Stimulated activated CD8-positive, alpha-beta memory T cell treated with anti-CD3 and anti-CD28 coated beads, Interleukin-4, amount 100 ng/mL, for 4 hours (primary cell): ENCODE results near the gene ARHGEF38.
A peak's percentile ranks its signal among the peaks of the same experiment; 100 is the strongest.
"Not testable (repeated sequence)": the region's sequence is repeated elsewhere in the genome, so short reads cannot be mapped to it uniquely, and the experiment has no call there.

ENCODE experiments used
- DNase-seq, 2 donors: peaks; one replicate each; pipeline ENCODE4 v3.0.0-alpha.2; 2020; ENCODE audit warnings: low read depth in 2 of 2, low spot score in 1 of 2

ARHGEF38 gene

GRCh38 chr4:105650190-105650589 is 97.8 kb downstream of the ARHGEF38 start:
- DNase-seq, result no peak

DNA sequence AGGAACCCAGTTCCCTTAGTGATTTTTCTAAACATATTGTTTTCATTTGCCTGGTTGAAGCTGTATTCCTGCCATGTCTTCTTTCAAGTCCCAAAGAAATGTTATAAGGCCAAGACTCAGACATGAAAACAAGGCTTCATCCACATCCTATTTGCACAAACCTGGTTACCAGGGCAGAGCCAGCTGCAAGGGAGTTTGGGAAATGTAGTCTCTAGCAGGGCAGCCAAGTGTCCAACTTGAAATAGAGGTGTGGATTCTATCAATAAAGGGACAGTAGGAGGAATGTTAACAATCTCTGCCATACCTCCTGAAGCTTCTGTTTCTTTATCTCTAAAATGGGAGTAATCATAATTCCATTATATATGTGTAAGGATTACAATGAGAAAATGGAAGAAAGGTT is 99.5 kb downstream of the ARHGEF38 start:
- no peak for DNase-seq

DNA sequence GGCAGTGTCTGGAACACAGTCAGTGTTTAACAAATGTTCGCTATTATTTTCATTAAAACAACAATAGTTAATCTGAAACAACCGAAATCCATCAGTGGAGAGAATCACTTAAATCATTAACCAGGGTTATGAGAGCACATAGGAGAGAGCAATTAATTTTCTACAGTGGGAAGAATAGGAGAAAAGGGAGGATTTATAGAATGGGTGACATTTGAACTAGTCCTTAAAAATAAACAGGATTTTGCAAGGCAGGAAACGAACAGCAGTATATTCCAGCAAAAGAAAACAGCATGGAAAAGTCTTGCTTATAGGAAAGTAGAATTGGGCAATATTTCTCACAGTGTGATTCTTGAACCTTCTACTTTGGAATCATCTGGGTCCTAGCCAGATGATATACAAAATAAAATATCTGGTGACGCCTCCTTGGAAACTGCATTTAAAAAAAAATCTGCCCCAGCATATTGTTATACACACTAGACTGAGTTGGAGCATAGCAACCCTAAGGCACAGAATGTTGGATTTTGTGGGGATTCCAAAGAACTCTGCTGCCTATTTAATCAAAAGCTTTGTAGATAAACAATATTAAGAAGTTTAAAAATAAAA is 100.0 kb downstream of the ARHGEF38 start:
- DNase-seq, result no peak

DNA sequence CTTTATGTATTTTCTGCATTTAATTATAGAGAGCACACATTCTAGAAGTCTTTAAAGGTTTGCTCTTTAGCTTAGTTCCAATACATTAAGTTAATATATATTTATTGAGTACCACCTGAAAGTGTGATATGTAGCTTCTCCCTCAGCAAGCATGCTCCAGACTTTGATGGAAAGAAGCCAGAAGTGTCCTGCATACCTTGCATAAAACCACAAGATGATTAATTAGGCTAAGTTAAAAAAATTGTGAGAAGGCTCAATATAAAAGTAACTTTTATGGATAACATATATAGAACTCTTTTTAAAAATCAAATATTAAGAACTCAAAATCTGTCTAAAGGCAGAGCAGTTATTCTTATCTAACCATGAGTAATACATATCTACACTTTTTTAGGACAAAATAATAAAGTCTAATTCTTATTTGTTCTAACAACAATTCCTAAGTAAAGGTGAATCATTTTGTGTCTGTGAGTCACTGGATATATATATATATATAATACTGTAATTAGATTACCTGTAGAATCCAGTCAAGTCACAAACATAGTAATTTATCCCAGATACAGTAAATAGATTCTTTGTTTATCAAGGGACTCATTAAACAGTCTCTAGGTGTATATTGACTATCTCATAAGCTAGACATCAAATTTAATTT is 104.8 kb downstream of the ARHGEF38 start:
- DNase-seq, result no peak

DNA sequence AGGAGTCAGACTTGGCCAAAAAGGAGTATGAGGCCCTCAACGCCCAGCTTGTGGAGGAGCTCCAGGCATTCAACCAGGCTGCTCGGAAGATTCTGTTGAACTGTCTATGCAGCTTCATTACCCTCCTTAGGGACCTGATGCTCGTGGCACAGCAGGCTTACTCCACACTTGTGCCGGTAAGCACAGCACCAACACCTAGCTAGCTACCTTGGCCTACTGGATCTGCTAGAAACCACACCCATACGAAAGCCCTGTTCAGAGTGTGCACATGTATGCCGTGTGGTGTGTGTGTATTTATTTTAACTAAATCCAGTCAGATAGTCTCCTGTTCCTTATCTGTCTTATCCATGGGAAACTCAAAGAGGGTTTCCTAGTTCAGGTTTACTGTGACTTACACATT is 106.8 kb downstream of the ARHGEF38 start:
- no peak for DNase-seq

DNA sequence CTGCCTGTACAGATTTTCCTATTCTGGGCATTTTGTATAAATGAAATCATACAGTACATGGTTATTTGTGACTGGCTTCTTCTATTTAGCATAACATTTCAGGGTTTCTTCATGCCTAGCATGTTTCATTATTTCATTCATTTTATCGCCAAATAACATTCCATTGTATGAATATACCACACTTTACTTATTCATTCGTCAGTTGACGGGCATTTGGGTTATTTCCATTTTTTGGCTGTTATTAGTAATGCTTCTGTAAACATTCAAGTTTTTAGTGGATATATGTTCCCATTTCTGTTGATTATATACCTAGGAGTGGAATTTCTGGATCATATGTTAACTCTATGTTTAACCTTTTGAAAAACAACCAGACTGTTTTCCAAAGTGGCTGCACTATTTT is 108.6 kb downstream of the ARHGEF38 start:
- no peak for DNase-seq

DNA sequence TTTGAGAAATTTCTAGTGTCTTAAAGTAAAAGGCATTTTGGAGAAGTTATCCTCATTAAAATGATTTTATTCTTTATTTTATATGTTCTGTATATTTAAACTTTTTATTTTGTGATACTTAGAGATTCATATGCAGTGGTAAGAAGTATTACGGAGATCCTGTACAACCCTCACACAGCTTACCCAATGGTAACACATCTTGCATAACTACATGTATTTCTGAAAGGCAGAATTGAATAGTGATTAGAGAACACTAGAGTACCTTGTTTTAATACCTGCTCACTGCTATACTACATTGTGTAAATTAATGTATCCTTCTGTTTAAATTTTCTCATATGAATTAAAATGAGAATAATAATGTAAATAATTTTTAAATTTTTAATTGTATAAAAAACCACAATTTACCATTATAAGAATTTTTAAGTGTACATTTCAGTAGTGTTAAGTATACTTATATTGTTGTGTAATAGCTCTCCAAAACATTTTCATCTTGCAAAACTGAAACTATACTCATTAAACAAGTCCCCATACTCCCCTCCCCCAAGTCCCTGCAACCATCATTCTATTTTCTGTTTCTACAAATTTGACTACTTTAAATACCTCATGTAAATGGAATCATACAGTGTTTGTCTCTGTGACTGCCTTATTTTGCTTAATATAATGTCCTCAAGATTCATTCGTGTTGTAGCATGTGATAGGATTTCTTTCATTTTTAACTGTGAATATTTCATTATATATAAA is 110.7 kb downstream of the ARHGEF38 start:
- DNase-seq, result no peak

DNA sequence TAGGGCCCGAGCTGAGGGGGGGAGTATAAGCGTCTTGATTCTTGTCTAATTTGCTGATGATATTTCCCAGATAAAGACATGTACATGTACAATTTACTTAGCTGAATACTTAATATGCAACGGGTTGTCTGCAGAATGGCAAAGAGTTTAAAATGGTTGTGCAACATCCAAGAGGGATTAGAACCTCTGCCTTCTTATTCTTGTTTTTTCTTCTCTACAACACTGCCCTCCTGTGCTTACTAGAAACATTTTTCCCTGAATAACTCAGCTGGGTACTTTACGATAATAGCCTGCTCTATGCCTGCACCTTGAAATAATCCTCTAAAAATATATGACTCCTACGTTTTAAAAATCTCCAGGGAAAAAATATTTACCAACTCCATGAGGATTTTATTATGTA is 114.3 kb downstream of the ARHGEF38 start:
- no peak for DNase-seq

- DNase-seq, result no peak
Measured at GRCh38 chr4:105670684-105671083, 118.3 kb downstream of the ARHGEF38 start.

- no peak for DNase-seq
Measured at GRCh38 chr4:105671301-105671700, 118.9 kb downstream of the ARHGEF38 start.

- DNase-seq, result no peak
Measured at GRCh38 chr4:105674011-105674410, 121.6 kb downstream of the ARHGEF38 start.

DNA sequence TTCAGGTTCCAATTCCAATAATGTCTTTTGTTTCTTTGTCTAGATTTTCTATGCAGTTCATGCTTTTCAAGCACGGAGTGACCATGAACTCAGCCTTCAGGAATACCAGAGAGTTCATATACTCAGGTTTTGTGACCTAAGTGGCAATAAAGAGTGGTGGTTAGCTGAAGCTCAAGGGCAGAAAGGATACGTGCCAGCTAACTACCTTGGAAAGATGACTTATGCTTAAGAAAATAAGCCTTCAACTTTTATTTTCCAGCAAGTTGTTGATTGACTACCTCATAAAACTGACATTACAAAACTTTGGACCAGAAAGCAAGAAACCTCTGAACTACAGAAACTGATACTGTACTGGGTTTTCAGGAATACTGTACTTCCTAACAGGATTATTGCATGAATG is 125.3 kb downstream of the ARHGEF38 start:
- DNase-seq, result no peak

DNA sequence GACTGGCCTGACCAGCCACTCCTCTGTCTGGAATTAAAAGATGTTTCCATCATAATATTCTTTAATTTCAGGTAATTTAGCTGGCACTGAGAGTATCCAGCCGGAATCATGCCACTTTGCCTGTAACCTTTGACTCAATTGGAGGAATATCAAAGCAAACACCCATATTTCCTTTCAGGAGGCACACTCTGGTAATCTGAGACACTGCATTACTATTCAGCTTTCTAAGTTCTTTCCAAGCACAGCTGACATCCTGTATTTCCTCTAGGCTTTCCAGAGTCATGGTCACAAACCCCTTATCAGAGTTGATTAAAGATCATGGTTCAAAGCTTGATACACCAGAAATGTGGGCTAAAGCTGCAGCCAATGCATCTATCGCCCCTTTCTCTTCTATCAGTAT is 126.8 kb downstream of the ARHGEF38 start:
- DNase-seq, result no peak

GRCh38 chr4:105683038-105683437 is 130.6 kb downstream of the ARHGEF38 start:
- DNase-seq, result no peak

GRCh38 chr4:105686571-105686970 is 134.2 kb downstream of the ARHGEF38 start:
- no peak for DNase-seq

GRCh38 chr4:105694812-105695211 is 142.4 kb downstream of the ARHGEF38 start:
- DNase-seq, result not testable (repeated sequence)

DNA sequence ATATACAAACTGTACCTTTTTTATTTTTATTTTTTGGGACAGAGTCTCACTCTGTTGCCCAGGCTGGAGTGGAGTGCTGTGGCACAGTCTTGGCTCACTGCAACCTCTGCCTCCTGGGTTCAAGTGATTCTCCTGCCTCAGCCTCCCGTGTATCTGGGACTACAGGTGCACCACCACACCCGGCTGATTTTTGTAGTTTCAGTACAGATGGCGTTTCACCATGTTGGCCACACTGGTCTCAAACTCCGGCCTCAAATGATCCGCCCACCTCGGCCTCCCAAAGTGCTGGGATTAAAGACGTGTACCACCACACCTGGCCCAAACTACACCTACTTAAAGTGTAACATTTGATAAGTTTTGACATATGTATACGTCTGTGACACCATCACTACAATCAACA is 143.4 kb downstream of the ARHGEF38 start:
- not testable (repeated sequence) for DNase-seq

- DNase-seq, result no peak
Measured at GRCh38 chr4:105698607-105699006, 146.2 kb downstream of the ARHGEF38 start.

DNA sequence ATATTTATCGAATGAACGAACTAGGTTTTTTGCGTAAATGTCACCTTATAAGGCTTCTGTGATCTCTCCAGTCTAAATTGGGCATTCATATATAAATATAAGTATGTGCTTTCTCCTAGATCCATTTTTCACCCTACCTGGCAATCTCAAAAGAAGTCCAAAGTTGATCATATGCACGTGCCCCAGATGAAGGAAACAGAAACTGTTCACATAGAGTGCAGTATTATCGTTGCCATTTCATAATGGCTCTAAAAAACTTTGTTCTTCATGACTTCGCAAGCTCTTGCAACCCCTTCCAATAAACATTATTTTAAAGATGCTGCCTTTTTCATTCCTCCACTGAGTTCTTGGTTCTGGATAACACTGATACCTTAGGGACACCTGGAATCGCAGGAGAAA is 155.4 kb downstream of the ARHGEF38 start:
- no peak for DNase-seq

GRCh38 chr4:105708181-105709080 is 156.0 kb downstream of the ARHGEF38 start, which contains the start of the genes GSTCD and INTS12:
Gene GSTCD, plus strand, starts transcription at chr4:105708784. Its CDS starts 8,830 bp downstream, at chr4:105717614.
Gene INTS12, minus strand, starts transcription at chr4:105708689. Its CDS starts 8,684 bp downstream, at chr4:105700005.
- DNase-seq, result peak; percentile 74 to 80

- DNase-seq, result no peak
Measured at GRCh38 chr4:105709081-105709450, 156.6 kb downstream of the ARHGEF38 start.
